ENCODE measurements around the gene PDGFD. TPM values are rescaled to one million over a fixed set of nuclear protein-coding genes. Genes with fewer than 3 reads are reported as not detected.

Gene PDGFD
- 0.76 TPM for total RNA-seq

GRCh38 chr11:104164028-104164520 lies at the start of gene PDGFD:
PDGFD (minus strand) TSS chr11:104164147.
- ATAC-seq: peak; percentile 59

GRCh38 chr11:104206936-104207335 lies 43.0 kb upstream of the PDGFD start:
- ATAC-seq: no peak

- ATAC-seq: no peak
These were observed 41.9 kb upstream of the PDGFD start for GRCh38 chr11:104205838-104206237.

- no peak for ATAC-seq
These were observed 36.7 kb upstream of the PDGFD start for GRCh38 chr11:104200688-104201087.

- no peak for ATAC-seq
These were observed 35.1 kb upstream of the PDGFD start for GRCh38 chr11:104199053-104199452.

- ATAC-seq: no peak
These were observed 34.6 kb upstream of the PDGFD start for GRCh38 chr11:104198576-104198975.

GRCh38 chr11:104191124-104191523 lies 27.2 kb upstream of the PDGFD start:
- ATAC-seq: no peak

GRCh38 chr11:104183593-104183992 lies 19.6 kb upstream of the PDGFD start:
- no peak for ATAC-seq

GRCh38 chr11:104175769-104176168 lies 11.8 kb upstream of the PDGFD start:
- ATAC-seq: no peak

- no peak for ATAC-seq
These were observed 5.1 kb upstream of the PDGFD start for GRCh38 chr11:104169091-104169490.

GRCh38 chr11:104165014-104165413 lies 1.1 kb upstream of the PDGFD start:
- no peak for ATAC-seq

- no peak for ATAC-seq
These were observed 583 bp downstream of the PDGFD start for GRCh38 chr11:104163100-104164027.

GRCh38 chr11:104161751-104162450 lies 2.0 kb downstream of the PDGFD start:
- ATAC-seq: no peak

GRCh38 chr11:104159356-104159755 lies 4.6 kb downstream of the PDGFD start:
- ATAC-seq: no peak

- no peak for ATAC-seq
These were observed 8.6 kb downstream of the PDGFD start for GRCh38 chr11:104155375-104155774.

- no peak for ATAC-seq
These were observed 9.7 kb downstream of the PDGFD start for GRCh38 chr11:104154296-104154695.

- ATAC-seq: no peak
These were observed 10.9 kb downstream of the PDGFD start for GRCh38 chr11:104152941-104153505.

GRCh38 chr11:104151404-104152204 lies 12.3 kb downstream of the PDGFD start:
- no peak for ATAC-seq

GRCh38 chr11:104148706-104149105 lies 15.2 kb downstream of the PDGFD start:
- no peak for ATAC-seq

GRCh38 chr11:104148074-104148473 lies 15.9 kb downstream of the PDGFD start:
- no peak for ATAC-seq

GRCh38 chr11:104146943-104147342 lies 17.0 kb downstream of the PDGFD start:
- no peak for ATAC-seq

GRCh38 chr11:104146421-104146820 lies 17.5 kb downstream of the PDGFD start:
- ATAC-seq: no peak

Data from esophagus mucosa (tissue), 1 donor.